Measurements from ENCODE around the gene TNFAIP6. TPM values are rescaled to one million over a fixed set of nuclear protein-coding genes. Genes with fewer than 3 reads are reported as not detected.

Gene TNFAIP6
- total RNA-seq, 1 donor from 2014 or later = 4.2 TPM

DNA sequence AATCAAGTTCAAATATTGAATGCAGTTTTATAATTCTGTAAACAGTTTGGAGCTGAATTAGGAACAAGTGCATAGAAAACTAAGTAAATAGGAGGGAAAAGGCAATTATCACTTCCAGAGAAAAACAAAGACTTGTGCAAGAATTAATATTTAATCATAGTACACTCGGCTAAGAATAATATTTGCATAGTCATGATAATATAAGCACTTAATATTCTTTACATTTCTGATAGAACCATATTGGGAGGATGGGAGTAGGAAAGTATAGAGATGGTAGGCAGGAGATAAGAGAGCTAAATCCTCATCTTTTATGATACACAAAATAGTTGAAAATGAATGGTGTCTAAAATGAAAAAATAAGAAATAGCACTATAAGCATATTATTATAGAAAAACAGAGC is 27.4 kb upstream of the TNFAIP6 start:
- H3K27ac Mint-ChIP-seq (ENCODE audit: unreplicated experiment) = no peak overlapping the region
- H3K4me3 Mint-ChIP-seq (ENCODE audit: unreplicated experiment) = no peak overlapping the region
- H3K4me1 Mint-ChIP-seq (ENCODE audit: low read depth) = peaks cover 29% of the 10 kb centered on the region
- H3K9me3 Mint-ChIP-seq (ENCODE audit: low read depth) = peaks cover 13% of the 10 kb centered on the region
- H3K36me3 Mint-ChIP-seq (ENCODE audit: low read depth) = peaks cover 3% of the 10 kb centered on the region
- TF ChIP-seq, protein P1, sequence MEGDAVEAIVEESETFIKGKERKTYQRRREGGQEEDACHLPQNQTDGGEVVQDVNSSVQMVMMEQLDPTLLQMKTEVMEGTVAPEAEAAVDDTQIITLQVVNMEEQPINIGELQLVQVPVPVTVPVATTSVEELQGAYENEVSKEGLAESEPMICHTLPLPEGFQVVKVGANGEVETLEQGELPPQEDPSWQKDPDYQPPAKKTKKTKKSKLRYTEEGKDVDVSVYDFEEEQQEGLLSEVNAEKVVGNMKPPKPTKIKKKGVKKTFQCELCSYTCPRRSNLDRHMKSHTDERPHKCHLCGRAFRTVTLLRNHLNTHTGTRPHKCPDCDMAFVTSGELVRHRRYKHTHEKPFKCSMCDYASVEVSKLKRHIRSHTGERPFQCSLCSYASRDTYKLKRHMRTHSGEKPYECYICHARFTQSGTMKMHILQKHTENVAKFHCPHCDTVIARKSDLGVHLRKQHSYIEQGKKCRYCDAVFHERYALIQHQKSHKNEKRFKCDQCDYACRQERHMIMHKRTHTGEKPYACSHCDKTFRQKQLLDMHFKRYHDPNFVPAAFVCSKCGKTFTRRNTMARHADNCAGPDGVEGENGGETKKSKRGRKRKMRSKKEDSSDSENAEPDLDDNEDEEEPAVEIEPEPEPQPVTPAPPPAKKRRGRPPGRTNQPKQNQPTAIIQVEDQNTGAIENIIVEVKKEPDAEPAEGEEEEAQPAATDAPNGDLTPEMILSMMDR (IDR thresholded peaks at IDR 0.05) = no peak
- no peak for DNase-seq (ENCODE audit: low spot score)
- no peaks in the 10 kb centered on the region for H3K27me3 Mint-ChIP-seq (ENCODE audit: low read depth)

DNA sequence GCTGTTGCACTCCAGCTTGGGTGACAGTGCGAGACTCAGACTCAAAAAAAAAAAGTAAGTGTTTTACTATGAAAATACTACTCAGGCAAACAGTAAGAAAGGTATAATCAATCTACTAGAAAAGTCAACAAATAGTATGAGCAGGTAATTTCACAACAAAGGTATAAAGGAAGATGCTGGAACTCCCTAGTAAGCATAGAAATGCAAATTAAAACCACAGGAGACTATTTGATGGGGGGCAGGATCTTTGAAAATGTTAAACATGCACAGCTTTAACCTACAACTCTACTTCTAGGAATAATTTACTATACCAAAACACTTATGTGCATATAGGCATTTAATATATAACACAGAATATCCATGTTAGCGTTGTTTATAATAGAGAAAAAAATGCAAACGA is 24.3 kb upstream of the TNFAIP6 start:
- H3K9me3 Mint-ChIP-seq (ENCODE audit: low read depth) = peaks cover 13% of the 10 kb centered on the region
- H3K27ac Mint-ChIP-seq (ENCODE audit: unreplicated experiment) = no peak overlapping the region
- no peak overlapping the region for H3K4me3 Mint-ChIP-seq (ENCODE audit: unreplicated experiment)
- H3K27me3 Mint-ChIP-seq (ENCODE audit: low read depth) = no peaks in the 10 kb centered on the region
- peaks cover 11% of the 10 kb centered on the region for H3K4me1 Mint-ChIP-seq (ENCODE audit: low read depth)
- TF ChIP-seq, protein P1 (IDR thresholded peaks at IDR 0.05) = no peak
- peaks cover 3% of the 10 kb centered on the region for H3K36me3 Mint-ChIP-seq (ENCODE audit: low read depth)
- DNase-seq (ENCODE audit: low spot score) = no peak

DNA sequence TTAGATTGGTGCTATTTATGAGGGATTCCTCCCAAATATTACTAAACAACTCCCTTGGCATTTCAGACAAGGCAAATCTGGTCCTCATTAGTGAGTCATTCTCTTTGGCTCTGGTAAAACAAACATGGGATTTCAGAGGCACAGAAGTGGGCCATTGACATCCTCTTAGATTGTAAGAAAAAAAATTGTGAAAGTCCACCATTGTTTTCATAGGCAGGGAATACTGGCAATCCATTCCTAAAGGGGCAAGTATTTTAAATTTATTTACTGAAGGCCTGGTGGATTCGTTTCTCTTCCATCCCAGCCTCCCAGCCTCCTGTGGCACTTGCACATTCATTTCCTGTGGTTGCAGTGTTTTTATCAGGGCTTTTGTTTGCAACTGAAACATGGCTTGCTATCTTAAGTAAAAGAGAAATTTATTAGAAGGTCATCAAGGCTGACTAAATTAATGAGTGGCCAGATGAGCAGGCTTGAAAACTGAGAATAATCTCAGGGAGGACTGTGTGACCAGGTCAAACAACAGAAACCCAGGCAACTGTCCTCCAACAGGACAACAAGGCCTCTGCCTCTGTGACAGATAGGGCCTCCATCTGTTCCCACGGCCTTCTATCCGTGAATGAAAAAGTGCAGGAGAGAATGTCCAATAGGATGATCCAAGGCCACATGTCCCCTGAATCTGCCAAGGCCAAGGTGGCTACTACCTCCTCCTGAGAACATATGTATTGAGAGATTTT is 23.1 kb upstream of the TNFAIP6 start:
- peaks cover 14% of the 10 kb centered on the region for H3K4me1 Mint-ChIP-seq (ENCODE audit: low read depth)
- TF ChIP-seq, protein P1 (IDR thresholded peaks at IDR 0.05) = no peak
- no peak for DNase-seq (ENCODE audit: low spot score)
- no peaks in the 10 kb centered on the region for H3K27me3 Mint-ChIP-seq (ENCODE audit: low read depth)
- H3K36me3 Mint-ChIP-seq (ENCODE audit: low read depth) = peaks cover 3% of the 10 kb centered on the region
- no peak overlapping the region for H3K4me3 Mint-ChIP-seq (ENCODE audit: unreplicated experiment)
- peak overlapping the region; percentile 52 for H3K27ac Mint-ChIP-seq (ENCODE audit: unreplicated experiment)
- peaks cover 13% of the 10 kb centered on the region for H3K9me3 Mint-ChIP-seq (ENCODE audit: low read depth)

DNA sequence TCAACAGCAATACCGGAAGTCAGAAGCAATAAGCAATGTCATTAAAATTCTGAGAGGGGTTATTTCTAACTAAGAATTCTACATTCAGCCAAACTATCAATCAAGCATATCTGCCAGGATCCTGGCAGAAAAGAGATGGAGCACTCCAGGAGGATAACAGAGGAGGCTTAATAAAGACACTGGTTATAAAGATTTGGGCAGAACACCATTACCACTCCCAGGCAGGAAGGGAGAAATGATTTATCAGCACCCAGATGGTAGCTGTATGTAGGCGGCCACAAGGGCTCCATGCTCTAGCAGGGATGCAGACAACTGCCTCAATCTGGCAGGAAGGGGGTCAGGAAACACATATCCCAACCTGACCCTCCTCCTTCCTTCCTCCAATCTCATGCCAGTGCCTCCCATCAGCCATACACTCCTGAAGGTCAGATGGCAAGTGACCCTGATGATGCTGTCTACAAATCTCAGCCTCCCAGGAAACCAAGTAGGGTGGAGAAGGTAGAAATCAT is 20.5 kb upstream of the TNFAIP6 start:
- DNase-seq (ENCODE audit: low spot score) = no peak
- TF ChIP-seq, protein P1 (IDR thresholded peaks at IDR 0.05) = no peak
- peaks cover 17% of the 10 kb centered on the region for H3K4me1 Mint-ChIP-seq (ENCODE audit: low read depth)

DNA sequence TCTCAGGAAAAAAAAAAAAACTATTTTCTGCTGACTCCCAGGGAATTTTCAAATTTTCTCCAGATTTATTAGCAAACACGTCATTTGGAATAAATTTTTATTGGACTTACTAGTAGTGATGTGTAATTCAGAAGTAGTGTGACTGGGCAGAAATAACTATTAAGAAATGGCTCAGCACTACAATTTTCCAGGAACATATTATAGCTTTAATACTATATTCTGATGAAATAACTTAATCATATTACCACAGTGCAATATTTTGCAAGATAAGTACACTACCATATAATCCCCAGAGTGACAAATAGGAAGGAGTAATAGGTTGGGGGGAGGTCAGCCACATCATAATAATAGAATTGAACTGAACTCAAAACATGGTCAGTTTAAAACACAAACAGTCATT is 19.7 kb upstream of the TNFAIP6 start:
- Mint-ChIP-seq H3K36me3 (ENCODE audit: low read depth) (peaks cover 3% of the 10 kb centered on the region), H3K27me3 (ENCODE audit: low read depth) (no peaks in the 10 kb centered on the region), H3K4me3 (ENCODE audit: unreplicated experiment) (no peak overlapping the region), H3K4me1 (ENCODE audit: low read depth) (peaks cover 17% of the 10 kb centered on the region), H3K9me3 (ENCODE audit: low read depth) (peaks cover 11% of the 10 kb centered on the region), H3K27ac (ENCODE audit: unreplicated experiment) (no peak overlapping the region)
- no peak for DNase-seq (ENCODE audit: low spot score)
- TF ChIP-seq, protein P1 (IDR thresholded peaks at IDR 0.05) = no peak

More for the DNA sequence above, 20.5 kb upstream of the TNFAIP6 start:
- Mint-ChIP-seq H3K27ac (ENCODE audit: unreplicated experiment) (no peak overlapping the region), H3K4me3 (ENCODE audit: unreplicated experiment) (no peak overlapping the region), H3K9me3 (ENCODE audit: low read depth) (peaks cover 11% of the 10 kb centered on the region), H3K36me3 (ENCODE audit: low read depth) (peaks cover 3% of the 10 kb centered on the region), H3K27me3 (ENCODE audit: low read depth) (no peaks in the 10 kb centered on the region)

All from chondrocyte (in vitro differentiated cells).